HUDEP-2 (cell line): ENCODE measurements around the gene ZEB2.
A peak's percentile ranks its signal among the peaks of the same experiment; 100 is the strongest.

Experiments
- DNase-seq, 76 experiments: peaks; one replicate each; lab custom pipeline; 2025; ENCODE audit not compliant: unreplicated experiment in 76 of 76; lab: John Stamatoyannopoulos, UW

Gene ZEB2

GRCh38 chr2:144514616-144515091 lies 5.3 kb downstream of the ZEB2 start:
- DNase-seq = peak in 1 of 76 experiments; percentile 18

GRCh38 chr2:144513388-144514101 lies 6.4 kb downstream of the ZEB2 start:
- peak in 1 of 76 experiments; percentile 8 for DNase-seq

GRCh38 chr2:144512891-144513351 lies 7.0 kb downstream of the ZEB2 start:
- no peak for DNase-seq

GRCh38 chr2:144512470-144512869 lies 7.4 kb downstream of the ZEB2 start:
- DNase-seq = no peak

- no peak for DNase-seq
Observed at GRCh38 chr2:144511937-144512336, 8.0 kb downstream of the ZEB2 start.

- no peak for DNase-seq
Observed at GRCh38 chr2:144511226-144511810, 8.6 kb downstream of the ZEB2 start.

GRCh38 chr2:144510294-144510991 lies 9.5 kb downstream of the ZEB2 start:
- peak in 3 of 76 experiments; percentile 13 to 38 (median 24) for DNase-seq

GRCh38 chr2:144509879-144510221 lies 10.1 kb downstream of the ZEB2 start:
- no peak for DNase-seq

- peak in 13 of 76 experiments; percentile 10 to 23 (median 20) for DNase-seq
Observed at GRCh38 chr2:144509001-144509878, 10.7 kb downstream of the ZEB2 start.

- DNase-seq = peak in 46 of 76 experiments; percentile 14 to 75 (median 37)
Observed at GRCh38 chr2:144508172-144508851, 11.6 kb downstream of the ZEB2 start.

- DNase-seq = no peak
Observed at GRCh38 chr2:144507441-144508171, 12.3 kb downstream of the ZEB2 start.

- DNase-seq = peak in 64 of 76 experiments; percentile 11 to 82 (median 50)
Observed at GRCh38 chr2:144505245-144505831, 14.6 kb downstream of the ZEB2 start.

- no peak for DNase-seq
Observed at GRCh38 chr2:144504218-144504641, 15.7 kb downstream of the ZEB2 start.

GRCh38 chr2:144503242-144503641 lies 16.7 kb downstream of the ZEB2 start:
- DNase-seq = no peak

- no peak for DNase-seq
Observed at GRCh38 chr2:144502369-144502768, 17.6 kb downstream of the ZEB2 start.

- DNase-seq = no peak
Observed at GRCh38 chr2:144501627-144502026, 18.3 kb downstream of the ZEB2 start.

- no peak for DNase-seq
Observed at GRCh38 chr2:144501118-144501517, 18.8 kb downstream of the ZEB2 start.

GRCh38 chr2:144500563-144500962 lies 19.4 kb downstream of the ZEB2 start:
- no peak for DNase-seq

GRCh38 chr2:144498277-144498676 lies 21.6 kb downstream of the ZEB2 start:
- no peak for DNase-seq
